Duodenal mucosa (tissue), 2 donors: ENCODE measurements around the gene SIPA1L3.
"Not testable (repeated sequence)": the region's sequence is repeated elsewhere in the genome, so short reads cannot be mapped to it uniquely, and the experiment has no call there.

ENCODE experiments used
- H3K27ac ChIP-seq: one replicate; pipeline ENCODE4 v1.7.0; 2013; ENCODE audit warnings: low read depth, low read length
- H3K27me3 ChIP-seq, 2 donors: one replicate each; pipeline ENCODE4 v1.7.0; 2013; ENCODE audit warnings: low read length in 2 of 2, control low read depth in 1 of 2; ENCODE audit not compliant: insufficient read depth in 2 of 2, control insufficient read depth in 1 of 2
- H3K36me3 ChIP-seq, 2 donors: one replicate each; pipeline ENCODE4 v1.7.0; 2013; ENCODE audit warnings: low read length in 2 of 2, control low read depth in 1 of 2; ENCODE audit not compliant: insufficient read depth in 2 of 2, control insufficient read depth in 1 of 2
- H3K4me1 ChIP-seq, 2 donors: one replicate each; pipeline ENCODE4 v1.7.0; 2013; ENCODE audit warnings: low read length in 2 of 2, control low read depth in 1 of 2; ENCODE audit not compliant: insufficient read depth in 2 of 2, control insufficient read depth in 1 of 2
- H3K4me3 ChIP-seq, 2 donors: one replicate each; pipeline ENCODE4 v1.7.0; 2013; ENCODE audit warnings: low read length in 2 of 2, low read depth in 1 of 2
- H3K9ac ChIP-seq, 2 donors: one replicate each; pipeline ENCODE4 v1.7.0; 2013; ENCODE audit warnings: low read length in 2 of 2, low read depth in 1 of 2
- H3K9me3 ChIP-seq, 2 donors: one replicate each; pipeline ENCODE4 v1.7.0; 2013; ENCODE audit warnings: low read length in 2 of 2, control low read depth in 1 of 2; ENCODE audit not compliant: control insufficient read depth in 1 of 2

SIPA1L3 gene

DNA sequence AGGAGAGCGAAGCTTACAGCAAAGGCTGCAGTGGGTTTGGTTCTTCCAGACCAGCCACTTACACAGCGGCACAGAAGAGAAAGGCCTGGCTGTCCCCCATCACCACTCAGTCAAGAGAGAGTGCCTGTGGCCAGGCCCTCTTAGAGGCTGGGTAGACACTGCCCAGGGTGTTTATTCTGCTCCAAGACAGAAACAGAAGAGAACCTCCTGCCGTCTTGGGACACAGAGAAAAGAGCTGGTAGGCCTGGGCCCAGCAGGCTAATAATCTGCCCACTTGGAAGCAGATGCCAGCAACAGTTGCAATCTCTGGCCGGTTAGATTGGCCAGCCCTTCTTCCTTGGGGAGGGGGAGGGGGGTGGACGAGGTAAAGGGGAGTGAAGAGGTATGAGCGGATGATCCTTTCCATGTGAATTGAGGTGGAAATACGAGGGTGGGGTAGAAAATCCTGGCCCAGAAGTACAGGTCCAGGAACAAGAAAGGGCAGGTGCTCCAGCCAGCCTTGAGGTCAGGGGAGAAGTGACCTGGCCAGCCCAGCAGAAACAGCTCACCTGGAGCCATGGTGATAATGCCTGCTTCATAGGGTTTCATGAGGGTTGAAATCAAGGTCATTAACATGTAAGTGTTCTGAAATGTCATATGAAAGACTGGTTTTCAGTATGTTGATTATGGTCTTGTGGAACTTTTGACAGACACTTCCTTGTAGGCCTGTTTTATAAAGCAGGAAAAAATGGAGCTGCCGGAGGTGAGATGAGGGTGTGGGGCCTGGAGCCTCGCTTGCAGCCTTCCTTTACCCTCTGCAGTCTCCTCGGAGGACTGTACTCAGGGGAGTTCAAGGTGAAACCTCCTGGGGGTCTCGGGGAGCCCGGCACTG is 116.9 kb downstream of the SIPA1L3 start:
- Histone ChIP-seq H3K27ac (peak overlapping the region; percentile 6), H3K36me3 (peaks cover 0 to 5% of the 10 kb centered on the region in 2 donors), H3K9me3 (no peaks in the 10 kb centered on the region), H3K4me3 (no peak overlapping the region), H3K9ac (no peak overlapping the region), H3K27me3 (no peaks in the 10 kb centered on the region), H3K4me1 (peaks cover 20 to 23% of the 10 kb centered on the region in 2 donors)

- Histone ChIP-seq H3K27ac (no peak overlapping the region), H3K9ac (no peak overlapping the region), H3K4me3 (no peak overlapping the region)
Observed at GRCh38 chr19:38024992-38025908, 118.2 kb downstream of the SIPA1L3 start.

DNA sequence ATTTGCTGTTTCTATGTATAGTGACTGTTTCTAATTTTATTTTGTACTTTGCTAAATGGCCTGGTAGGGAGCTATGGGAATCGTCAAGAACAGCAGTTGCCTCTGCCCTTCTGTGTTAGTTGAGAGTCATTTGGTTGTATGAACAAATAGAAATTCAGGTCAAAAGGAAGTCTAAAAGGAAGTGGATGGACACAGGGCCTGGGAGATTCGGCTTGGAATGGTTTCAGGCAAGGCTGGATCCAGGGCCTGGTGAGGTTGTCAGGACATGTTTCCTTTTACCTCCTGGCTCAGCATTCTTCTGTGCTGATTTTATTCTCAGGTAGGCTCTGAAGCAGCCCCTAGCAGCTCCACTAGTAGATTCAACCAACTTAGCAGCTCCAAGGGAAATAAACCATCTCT is 118.9 kb downstream of the SIPA1L3 start:
- peaks cover 0 to 20% of the 10 kb centered on the region in 2 donors for H3K36me3 ChIP-seq
- no peaks in the 10 kb centered on the region for H3K27me3 ChIP-seq
- no peak overlapping the region for H3K4me3 ChIP-seq
- H3K9ac ChIP-seq, result no peak overlapping the region
- no peak overlapping the region for H3K27ac ChIP-seq
- H3K9me3 ChIP-seq, result peaks cover 0 to 3% of the 10 kb centered on the region in 2 donors
- H3K4me1 ChIP-seq, result peaks cover 20 to 23% of the 10 kb centered on the region in 2 donors

More at GRCh38 chr19:38024992-38025908, 118.2 kb downstream of the SIPA1L3 start:
- no peaks in the 10 kb centered on the region for H3K27me3 ChIP-seq
- peaks cover 0 to 15% of the 10 kb centered on the region in 2 donors for H3K36me3 ChIP-seq
- H3K4me1 ChIP-seq, result peaks cover 20 to 23% of the 10 kb centered on the region in 2 donors
- H3K9me3 ChIP-seq, result no peaks in the 10 kb centered on the region

GRCh38 chr19:38028913-38029510 is 122.0 kb downstream of the SIPA1L3 start:
- Histone ChIP-seq H3K27ac (no peak overlapping the region), H3K36me3 (peaks cover 0 to 23% of the 10 kb centered on the region in 2 donors), H3K4me1 (peaks cover 7% of the 10 kb centered on the region in 2 donors), H3K9me3 (peaks cover 0 to 3% of the 10 kb centered on the region in 2 donors), H3K27me3 (no peaks in the 10 kb centered on the region), H3K4me3 (no peak overlapping the region), H3K9ac (no peak overlapping the region)

GRCh38 chr19:38030001-38030400 is 123.0 kb downstream of the SIPA1L3 start:
- peaks cover 0 to 21% of the 10 kb centered on the region in 2 donors for H3K36me3 ChIP-seq
- H3K4me3 ChIP-seq, H3K27me3 ChIP-seq, H3K9ac ChIP-seq, H3K27ac ChIP-seq, H3K9me3 ChIP-seq, H3K4me1 ChIP-seq: not testable (repeated sequence)

DNA sequence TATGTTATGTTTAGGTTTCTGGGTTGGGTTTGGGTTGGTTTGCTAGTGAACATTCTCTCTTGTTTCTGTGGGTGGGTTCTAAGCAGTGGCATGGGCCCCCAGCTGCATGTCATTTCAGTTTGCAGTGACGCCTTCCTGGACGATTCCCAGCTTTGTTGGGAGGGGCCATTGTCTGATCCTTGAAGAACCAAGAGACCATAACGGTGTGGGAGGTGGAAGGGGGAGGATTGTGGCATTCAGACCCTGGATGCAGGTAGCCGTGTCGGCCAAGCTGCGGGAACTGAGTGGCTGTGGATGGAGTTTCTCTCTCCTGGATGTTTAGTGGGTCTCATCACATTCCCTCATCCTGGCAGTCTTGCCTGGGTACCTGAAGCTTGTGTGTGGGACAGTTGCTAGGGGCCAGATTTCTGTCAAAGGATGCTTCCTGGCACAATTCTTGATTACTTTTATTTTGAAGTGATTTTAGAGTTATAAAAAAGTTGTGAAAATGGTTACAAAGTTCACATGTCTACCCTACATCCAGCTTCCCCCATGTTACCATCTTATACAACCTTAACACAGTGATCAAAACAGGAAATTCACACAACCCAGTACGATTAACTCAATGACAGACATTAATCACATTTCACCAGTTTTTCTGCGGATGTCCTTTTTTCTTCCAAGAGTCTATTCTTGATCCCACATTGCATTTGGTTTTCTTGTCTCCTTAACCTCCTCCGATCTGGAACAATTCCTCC is 123.8 kb downstream of the SIPA1L3 start:
- Histone ChIP-seq H3K36me3 (peaks cover 0 to 18% of the 10 kb centered on the region in 2 donors), H3K9ac (no peak overlapping the region), H3K27me3 (no peaks in the 10 kb centered on the region), H3K4me1 (peaks cover 0 to 3% of the 10 kb centered on the region in 2 donors), H3K27ac (no peak overlapping the region), H3K9me3 (peaks cover 0 to 3% of the 10 kb centered on the region in 2 donors), H3K4me3 (no peak overlapping the region)

DNA sequence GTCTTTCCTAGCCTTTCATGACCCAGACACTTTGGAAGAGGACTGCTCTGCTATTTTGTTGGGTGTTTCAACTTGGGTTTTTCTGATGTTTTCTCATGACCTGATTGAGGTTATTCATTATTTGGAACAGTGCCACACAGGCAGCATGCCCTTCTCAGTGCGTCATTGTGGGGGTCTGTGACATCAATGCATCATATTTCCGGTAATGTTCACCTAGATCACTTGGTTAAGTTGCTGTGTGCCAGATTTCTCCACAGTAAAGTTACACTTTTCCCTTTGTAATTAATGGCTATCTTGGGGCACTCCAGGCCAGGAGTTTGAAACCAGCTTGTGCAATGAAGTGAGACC is 124.4 kb downstream of the SIPA1L3 start:
- Histone ChIP-seq H3K9ac (no peak overlapping the region), H3K36me3 (peaks cover 0 to 18% of the 10 kb centered on the region in 2 donors), H3K9me3 (peaks cover 0 to 3% of the 10 kb centered on the region in 2 donors), H3K27ac (no peak overlapping the region), H3K4me3 (no peak overlapping the region), H3K4me1 (peaks cover 0 to 3% of the 10 kb centered on the region in 2 donors), H3K27me3 (no peaks in the 10 kb centered on the region)

- H3K27me3 ChIP-seq, result no peaks in the 10 kb centered on the region
- H3K4me1 ChIP-seq, result peaks cover 0 to 3% of the 10 kb centered on the region in 2 donors
- H3K9ac ChIP-seq, result no peak overlapping the region
- peaks cover 0 to 3% of the 10 kb centered on the region in 2 donors for H3K9me3 ChIP-seq
- H3K4me3 ChIP-seq, result no peak overlapping the region
- peaks cover 0 to 18% of the 10 kb centered on the region in 2 donors for H3K36me3 ChIP-seq
- H3K27ac ChIP-seq, result no peak overlapping the region
Observed at GRCh38 chr19:38032151-38032550, 125.1 kb downstream of the SIPA1L3 start.

GRCh38 chr19:38032951-38033350 is 125.9 kb downstream of the SIPA1L3 start:
- peaks cover 0 to 3% of the 10 kb centered on the region in 2 donors for H3K4me1 ChIP-seq
- peaks cover 0 to 3% of the 10 kb centered on the region in 2 donors for H3K9me3 ChIP-seq
- H3K27me3 ChIP-seq, result no peaks in the 10 kb centered on the region
- no peak overlapping the region for H3K9ac ChIP-seq
- no peak overlapping the region for H3K4me3 ChIP-seq
- peaks cover 0 to 21% of the 10 kb centered on the region in 2 donors for H3K36me3 ChIP-seq
- H3K27ac ChIP-seq, result no peak overlapping the region
